Mammary epithelial cell (primary cell): Measurements from ENCODE around the gene COCH.

Source experiments
- CTCF ChIP-seq, 2 donors: IDR thresholded peaks in 1 of 2; conservative IDR thresholded peaks in 1 of 2; 2 replicates each; pipeline ENCODE4 v1.5.1; 2011 to 2012; ENCODE audit warnings: inconsistent platforms in 2 of 2, low read length in 2 of 2, mild to moderate bottlenecking in 2 of 2, control low read depth in 1 of 2, low read depth in 1 of 2; ENCODE audit not compliant: insufficient read depth in 1 of 2; ENCODE audit errors: extremely low read depth in 1 of 2
- EZH2 ChIP-seq: IDR thresholded peaks from 2 replicates; pipeline ENCODE4 v1.6.1; 2012; ENCODE audit warnings: low read length, inconsistent platforms, borderline replicate concordance

- TF ChIP-seq CTCF (conservative IDR thresholded peaks at IDR 0.05 in 1 of 2, IDR thresholded peaks at IDR 0.05 in 1 of 2; ENCODE audit: extremely low read depth in 1 of 2, insufficient read depth in 1 of 2, low read depth in 1 of 2, low read length in 2 of 2) (no peak), EZH2 (no peak)
These were observed 19.9 kb upstream of the COCH start for GRCh38 chr14:30854492-30854891.
